Measurements from ENCODE around the gene RTN4RL1.

Gene RTN4RL1

GRCh38 chr17:2020721-2021120 is 4.4 kb downstream of the RTN4RL1 start:
- Histone ChIP-seq H3K36me3 (ENCODE audit: control insufficient read depth in 1 of 2, insufficient read depth in 2 of 2, low read depth in 1 of 2, low read length in 2 of 2) (peaks cover 0 to 3% of the 10 kb centered on the region in 2 experiments), H2BK12ac (ENCODE audit: low read length in 2 of 2) (no peak overlapping the region), H2AFZ (ENCODE audit: low read depth, low read length) (no peak overlapping the region), H3K14ac (ENCODE audit: low read length in 2 of 2) (no peak overlapping the region), H3K9ac (ENCODE audit: low read length) (no peak overlapping the region), H3K18ac (ENCODE audit: low read depth in 1 of 2, low read length in 2 of 2) (no peak overlapping the region), H4K8ac (ENCODE audit: low read length) (no peak overlapping the region), H3K4me3 (ENCODE audit: insufficient read depth in 1 of 2, low read depth in 1 of 2, low read length in 2 of 2) (no peak overlapping the region), H2AK5ac (ENCODE audit: low read length, severe bottlenecking) (no peak overlapping the region), H2BK5ac (ENCODE audit: low read depth, low read length, poor library complexity, severe bottlenecking) (no peak overlapping the region), H3K4ac (ENCODE audit: low read depth in 1 of 2, low read length in 2 of 2) (no peak overlapping the region), H3K23ac (ENCODE audit: low read length in 2 of 2) (no peak overlapping the region), H3K9me3 (ENCODE audit: control insufficient read depth, low read length) (no peaks in the 10 kb centered on the region), H2BK120ac (ENCODE audit: low read depth, low read length) (no peak overlapping the region), H3K4me2 (ENCODE audit: low read length, poor library complexity, severe bottlenecking) (no peak overlapping the region), H3K27ac (ENCODE audit: low read length, poor library complexity, severe bottlenecking) (no peak overlapping the region), H2BK15ac (ENCODE audit: low read depth, poor library complexity, severe bottlenecking) (no peak overlapping the region), H4K91ac (ENCODE audit: low read length) (no peak overlapping the region), H3K27me3 (ENCODE audit: control insufficient read depth in 1 of 2, insufficient read depth in 1 of 2, low read length in 2 of 2) (peaks cover 70 to 80% of the 10 kb centered on the region in 2 experiments), H3K4me1 (ENCODE audit: control insufficient read depth, insufficient read depth, low read depth, low read length) (peaks cover 39% of the 10 kb centered on the region), H3K79me1 (replicated peaks; ENCODE audit: low read length, poor library complexity, severe bottlenecking) (no peaks in the 10 kb centered on the region)
- 42% methylated on average over 8 of the region's 8 CpGs for WGBS
- no peak for DNase-seq

DNA sequence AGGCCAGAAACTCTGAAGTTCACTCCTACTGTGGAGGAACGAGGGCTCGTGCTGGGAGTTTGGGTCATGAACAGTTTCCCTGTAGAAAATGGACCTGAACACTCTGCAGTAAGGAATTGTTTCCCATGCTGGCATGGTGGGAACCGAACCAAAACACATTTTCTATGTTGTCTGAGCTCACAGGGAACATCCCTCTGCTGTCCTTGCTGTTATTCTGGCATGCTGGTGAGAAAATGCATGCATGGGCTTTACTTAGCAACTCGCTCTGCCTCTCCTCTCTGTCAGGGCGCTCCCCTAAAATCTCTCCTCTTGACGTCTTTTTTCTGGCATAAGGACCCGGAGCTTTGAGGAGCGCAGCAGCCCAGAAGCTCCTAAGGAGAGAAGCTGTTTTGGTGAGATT is 5.4 kb downstream of the RTN4RL1 start:
- Histone ChIP-seq H3K79me1 (replicated peaks; ENCODE audit: low read length, poor library complexity, severe bottlenecking) (no peaks in the 10 kb centered on the region), H2AFZ (ENCODE audit: low read depth, low read length) (no peak overlapping the region), H3K23ac (ENCODE audit: low read length in 2 of 2) (no peak overlapping the region), H2BK5ac (ENCODE audit: low read depth, low read length, poor library complexity, severe bottlenecking) (no peak overlapping the region), H2AK5ac (ENCODE audit: low read length, severe bottlenecking) (no peak overlapping the region), H2BK15ac (ENCODE audit: low read depth, poor library complexity, severe bottlenecking) (no peak overlapping the region), H3K36me3 (ENCODE audit: control insufficient read depth in 1 of 2, insufficient read depth in 2 of 2, low read depth in 1 of 2, low read length in 2 of 2) (peaks cover 0 to 3% of the 10 kb centered on the region in 2 experiments), H3K4me1 (ENCODE audit: control insufficient read depth, insufficient read depth, low read depth, low read length) (peaks cover 29% of the 10 kb centered on the region), H2BK120ac (ENCODE audit: low read depth, low read length) (no peak overlapping the region), H4K8ac (ENCODE audit: low read length) (no peak overlapping the region), H3K27ac (ENCODE audit: low read length, poor library complexity, severe bottlenecking) (no peak overlapping the region), H4K91ac (ENCODE audit: low read length) (no peak overlapping the region), H3K9me3 (ENCODE audit: control insufficient read depth, low read length) (no peaks in the 10 kb centered on the region), H3K4ac (ENCODE audit: low read depth in 1 of 2, low read length in 2 of 2) (no peak overlapping the region), H3K27me3 (ENCODE audit: control insufficient read depth in 1 of 2, insufficient read depth in 1 of 2, low read length in 2 of 2) (peaks cover 76 to 86% of the 10 kb centered on the region in 2 experiments), H3K9ac (ENCODE audit: low read length) (no peak overlapping the region), H3K4me2 (ENCODE audit: low read length, poor library complexity, severe bottlenecking) (no peak overlapping the region), H3K14ac (ENCODE audit: low read length in 2 of 2) (no peak overlapping the region), H3K18ac (ENCODE audit: low read depth in 1 of 2, low read length in 2 of 2) (no peak overlapping the region), H2BK12ac (ENCODE audit: low read length in 2 of 2) (no peak overlapping the region), H3K4me3 (ENCODE audit: insufficient read depth in 1 of 2, low read depth in 1 of 2, low read length in 2 of 2) (no peak overlapping the region)
- no peak for DNase-seq
- 89% methylated on average over 8 of the region's 8 CpGs for WGBS

DNA sequence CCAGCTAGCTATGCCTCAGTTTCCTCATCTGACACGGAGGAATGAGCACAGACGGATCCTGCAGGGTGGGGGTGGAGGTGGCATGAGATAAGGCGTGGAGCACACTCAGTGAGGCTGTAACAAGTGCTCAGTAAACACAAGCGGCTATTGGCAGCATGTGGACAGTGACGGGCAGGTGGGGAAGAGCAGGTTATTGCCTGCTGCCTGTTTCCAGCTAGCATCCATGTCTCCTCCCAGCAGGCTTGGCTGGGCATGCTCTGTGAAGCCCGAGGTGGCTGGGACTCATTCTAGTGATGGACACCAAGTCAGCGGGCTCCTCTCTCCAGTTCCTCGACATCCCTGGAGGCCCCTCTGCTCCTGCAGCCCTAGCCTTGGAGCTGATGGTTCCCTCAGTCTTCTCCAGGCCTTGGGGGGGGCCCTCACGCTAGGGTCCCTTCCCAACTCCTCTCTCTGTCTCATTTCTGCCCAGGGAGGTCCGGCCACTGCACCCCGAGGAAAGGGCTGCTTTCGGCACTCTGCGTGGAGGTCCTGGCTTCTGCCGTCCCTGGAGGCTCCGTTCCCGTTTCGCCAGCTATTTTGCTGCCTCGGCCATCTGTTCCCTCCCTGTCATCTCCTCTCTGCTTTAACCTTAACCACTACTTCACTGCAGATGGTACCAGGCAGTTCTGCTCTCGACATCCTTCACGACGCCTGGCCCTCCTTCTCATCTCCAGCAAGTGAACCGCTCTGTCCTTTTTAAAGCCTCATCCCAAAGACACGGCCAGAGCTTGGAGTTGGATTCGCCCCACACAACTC is 6.2 kb downstream of the RTN4RL1 start:
- H3K4me1 ChIP-seq (ENCODE audit: control insufficient read depth, insufficient read depth, low read depth, low read length) = peaks cover 22% of the 10 kb centered on the region

GRCh38 chr17:2017274-2017941 is 7.7 kb downstream of the RTN4RL1 start:
- no peak overlapping the region for H2BK12ac ChIP-seq (ENCODE audit: low read length in 2 of 2)
- WGBS = 86% methylated on average over 19 of the region's 19 CpGs
- no peak overlapping the region for H3K18ac ChIP-seq (ENCODE audit: low read depth in 1 of 2, low read length in 2 of 2)
- peak overlapping the region in 1 of 2 experiments; percentile 80 for H3K14ac ChIP-seq (ENCODE audit: low read length in 2 of 2)
- H3K4me1 ChIP-seq (ENCODE audit: control insufficient read depth, insufficient read depth, low read depth, low read length) = peaks cover 16% of the 10 kb centered on the region
- no peak overlapping the region for H4K8ac ChIP-seq (ENCODE audit: low read length)
- H3K27me3 ChIP-seq (ENCODE audit: control insufficient read depth in 1 of 2, insufficient read depth in 1 of 2, low read length in 2 of 2) = peaks cover 57 to 68% of the 10 kb centered on the region in 2 experiments
- H2AK5ac ChIP-seq (ENCODE audit: low read length, severe bottlenecking) = no peak overlapping the region
- no peak overlapping the region for H3K4me2 ChIP-seq (ENCODE audit: low read length, poor library complexity, severe bottlenecking)
- H4K91ac ChIP-seq (ENCODE audit: low read length) = no peak overlapping the region
- H3K23ac ChIP-seq (ENCODE audit: low read length in 2 of 2) = no peak overlapping the region
- H3K9ac ChIP-seq (ENCODE audit: low read length) = no peak overlapping the region
- H2BK15ac ChIP-seq (ENCODE audit: low read depth, poor library complexity, severe bottlenecking) = no peak overlapping the region
- peaks cover 0 to 3% of the 10 kb centered on the region in 2 experiments for H3K36me3 ChIP-seq (ENCODE audit: control insufficient read depth in 1 of 2, insufficient read depth in 2 of 2, low read depth in 1 of 2, low read length in 2 of 2)
- no peak overlapping the region for H3K4ac ChIP-seq (ENCODE audit: low read depth in 1 of 2, low read length in 2 of 2)
- no peaks in the 10 kb centered on the region for H3K79me1 ChIP-seq (replicated peaks; ENCODE audit: low read length, poor library complexity, severe bottlenecking)
- H2BK120ac ChIP-seq (ENCODE audit: low read depth, low read length) = no peak overlapping the region
- H3K9me3 ChIP-seq (ENCODE audit: control insufficient read depth, low read length) = no peaks in the 10 kb centered on the region
- DNase-seq = no peak
- no peak overlapping the region for H2AFZ ChIP-seq (ENCODE audit: low read depth, low read length)
- no peak overlapping the region for H3K4me3 ChIP-seq (ENCODE audit: insufficient read depth in 1 of 2, low read depth in 1 of 2, low read length in 2 of 2)
- H2BK5ac ChIP-seq (ENCODE audit: low read depth, low read length, poor library complexity, severe bottlenecking) = no peak overlapping the region
- H3K27ac ChIP-seq (ENCODE audit: low read length, poor library complexity, severe bottlenecking) = no peak overlapping the region

More for the DNA sequence above, 6.2 kb downstream of the RTN4RL1 start:
- no peak for DNase-seq
- no peak overlapping the region for H2AFZ ChIP-seq (ENCODE audit: low read depth, low read length)
- no peak overlapping the region for H3K27ac ChIP-seq (ENCODE audit: low read length, poor library complexity, severe bottlenecking)
- H2BK5ac ChIP-seq (ENCODE audit: low read depth, low read length, poor library complexity, severe bottlenecking) = no peak overlapping the region
- peak overlapping the region in 1 of 2 experiments; percentile 74 for H3K23ac ChIP-seq (ENCODE audit: low read length in 2 of 2)
- 88% methylated on average over 24 of the region's 24 CpGs for WGBS
- H2BK120ac ChIP-seq (ENCODE audit: low read depth, low read length) = no peak overlapping the region
- H4K91ac ChIP-seq (ENCODE audit: low read length) = no peak overlapping the region
- no peak overlapping the region for H3K4ac ChIP-seq (ENCODE audit: low read depth in 1 of 2, low read length in 2 of 2)
- peaks cover 0 to 3% of the 10 kb centered on the region in 2 experiments for H3K36me3 ChIP-seq (ENCODE audit: control insufficient read depth in 1 of 2, insufficient read depth in 2 of 2, low read depth in 1 of 2, low read length in 2 of 2)
- no peaks in the 10 kb centered on the region for H3K79me1 ChIP-seq (replicated peaks; ENCODE audit: low read length, poor library complexity, severe bottlenecking)
- H3K4me3 ChIP-seq (ENCODE audit: insufficient read depth in 1 of 2, low read depth in 1 of 2, low read length in 2 of 2) = no peak overlapping the region
- no peak overlapping the region for H2BK15ac ChIP-seq (ENCODE audit: low read depth, poor library complexity, severe bottlenecking)
- no peak overlapping the region for H3K4me2 ChIP-seq (ENCODE audit: low read length, poor library complexity, severe bottlenecking)
- no peak overlapping the region for H2AK5ac ChIP-seq (ENCODE audit: low read length, severe bottlenecking)
- no peak overlapping the region for H3K9ac ChIP-seq (ENCODE audit: low read length)
- no peak overlapping the region for H3K18ac ChIP-seq (ENCODE audit: low read depth in 1 of 2, low read length in 2 of 2)
- H3K9me3 ChIP-seq (ENCODE audit: control insufficient read depth, low read length) = no peaks in the 10 kb centered on the region
- no peak overlapping the region for H4K8ac ChIP-seq (ENCODE audit: low read length)
- peaks cover 70 to 82% of the 10 kb centered on the region in 2 experiments for H3K27me3 ChIP-seq (ENCODE audit: control insufficient read depth in 1 of 2, insufficient read depth in 1 of 2, low read length in 2 of 2)
- H2BK12ac ChIP-seq (ENCODE audit: low read length in 2 of 2) = no peak overlapping the region
- peak overlapping the region in 1 of 2 experiments; percentile 48 for H3K14ac ChIP-seq (ENCODE audit: low read length in 2 of 2)

Data from mesenchymal stem cell (in vitro differentiated cells and primary cell).